Measurements from ENCODE around the gene TP53I13.

Gene TP53I13

DNA sequence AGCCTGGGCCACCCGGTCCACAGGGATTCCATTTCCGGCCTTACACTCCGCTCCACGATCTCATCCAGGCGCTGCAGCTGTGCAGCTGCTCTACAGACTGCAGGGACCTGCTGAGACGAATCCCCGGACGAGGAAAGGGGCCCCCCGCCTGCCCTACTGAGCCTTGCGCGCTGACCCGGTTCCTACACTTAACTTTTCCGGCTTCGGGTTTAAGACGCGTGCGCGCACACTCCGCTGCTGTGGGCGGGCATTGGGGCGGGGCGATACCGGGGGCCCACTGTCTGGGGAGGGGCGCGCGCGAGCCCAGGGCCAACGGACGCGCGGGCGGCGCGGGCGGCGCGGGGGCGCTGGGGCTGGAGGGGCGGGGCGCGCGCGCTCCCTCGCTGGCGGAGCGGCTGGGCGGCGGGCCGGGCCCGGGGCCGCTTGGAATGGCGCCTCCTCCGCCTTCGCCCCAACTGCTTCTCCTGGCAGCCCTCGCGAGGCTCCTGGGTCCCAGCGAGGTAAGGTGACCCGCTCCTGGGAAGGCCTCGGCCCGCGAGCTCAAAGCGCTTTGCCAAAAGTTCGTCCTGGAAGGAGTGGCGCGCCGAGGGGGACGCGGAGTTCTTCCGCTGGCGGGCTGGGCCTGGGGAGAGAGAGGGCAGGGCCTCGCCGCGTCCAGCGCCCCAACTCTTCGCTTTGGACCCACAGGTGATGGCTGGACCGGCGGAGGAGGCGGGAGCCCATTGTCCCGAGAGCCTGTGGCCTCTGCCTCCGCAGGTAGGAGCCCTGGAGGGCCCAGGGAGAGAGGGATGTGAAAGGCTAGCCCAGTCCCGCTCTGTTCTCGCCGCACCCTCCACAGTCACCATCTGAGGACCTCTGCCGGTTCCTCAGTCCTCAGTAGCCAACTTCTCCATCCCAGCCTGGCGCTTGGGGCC is at the start of gene TP53I13:
TSS of gene TP53I13 (plus strand) at position 371 of the 914 bp plus-strand sequence. CDS start at position 429, 58 bp downstream.
- H3K27me3 ChIP-seq (ENCODE audit: control insufficient read depth, insufficient read depth, low read length): peaks cover 48% of the 10 kb centered on the region
- H3K9me3 ChIP-seq (ENCODE audit: control insufficient read depth, insufficient read depth, low read length): no peaks in the 10 kb centered on the region
- H3K4me3 ChIP-seq (ENCODE audit: low read depth, low read length): peak within 1 kb of the TSS; percentile 84
- peaks cover 2% of the 10 kb centered on the region for H3K36me3 ChIP-seq (ENCODE audit: control insufficient read depth, insufficient read depth, low read length)
- H3K9ac ChIP-seq (ENCODE audit: low read depth, low read length): peak within 1 kb of the TSS; percentile 83
- peaks cover 2% of the 10 kb centered on the region for H3K4me1 ChIP-seq (ENCODE audit: control insufficient read depth, insufficient read depth, low read length)

GRCh38 chr17:29524692-29525091 is 43.8 kb upstream of the TP53I13 start:
- Histone ChIP-seq H3K36me3 (ENCODE audit: control insufficient read depth, insufficient read depth, low read length) (peaks cover 9% of the 10 kb centered on the region), H3K4me1 (ENCODE audit: control insufficient read depth, insufficient read depth, low read length) (no peaks in the 10 kb centered on the region), H3K9me3 (ENCODE audit: control insufficient read depth, insufficient read depth, low read length) (no peaks in the 10 kb centered on the region), H3K27me3 (ENCODE audit: control insufficient read depth, insufficient read depth, low read length) (no peaks in the 10 kb centered on the region), H3K9ac (ENCODE audit: low read depth, low read length) (no peak overlapping the region), H3K4me3 (ENCODE audit: low read depth, low read length) (no peak overlapping the region)

DNA sequence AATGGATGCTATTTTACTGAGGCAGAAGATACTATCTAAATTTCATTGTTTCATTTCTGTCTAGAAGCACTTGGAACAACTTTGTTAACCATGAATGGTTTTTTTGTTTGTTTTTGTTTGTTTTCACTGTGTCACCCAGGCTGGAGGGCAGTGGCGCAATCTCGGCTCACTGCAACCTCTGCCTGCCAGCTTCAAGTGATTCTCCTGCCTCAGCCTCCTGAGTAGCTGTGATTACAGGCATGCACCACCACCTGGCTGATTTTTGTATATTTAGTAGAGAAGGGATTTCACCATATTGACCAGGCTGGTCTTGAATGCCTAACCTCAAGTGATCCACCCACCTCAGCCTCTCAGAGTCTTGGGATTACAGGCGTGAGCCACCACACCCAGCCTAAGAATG is 42.2 kb upstream of the TP53I13 start:
- Histone ChIP-seq H3K9me3 (ENCODE audit: control insufficient read depth, insufficient read depth, low read length) (no peaks in the 10 kb centered on the region), H3K36me3 (ENCODE audit: control insufficient read depth, insufficient read depth, low read length) (peaks cover 9% of the 10 kb centered on the region)

GRCh38 chr17:29533976-29534375 is 34.5 kb upstream of the TP53I13 start:
- Histone ChIP-seq H3K9me3 (ENCODE audit: control insufficient read depth, insufficient read depth, low read length) (no peaks in the 10 kb centered on the region), H3K27me3 (ENCODE audit: control insufficient read depth, insufficient read depth, low read length) (no peaks in the 10 kb centered on the region), H3K36me3 (ENCODE audit: control insufficient read depth, insufficient read depth, low read length) (peaks cover 15% of the 10 kb centered on the region), H3K4me1 (ENCODE audit: control insufficient read depth, insufficient read depth, low read length) (no peaks in the 10 kb centered on the region), H3K4me3 (ENCODE audit: low read depth, low read length) (no peak overlapping the region), H3K9ac (ENCODE audit: low read depth, low read length) (no peak overlapping the region)

More for the DNA sequence above, 42.2 kb upstream of the TP53I13 start:
- Histone ChIP-seq H3K9ac (ENCODE audit: low read depth, low read length) (no peak overlapping the region), H3K4me3 (ENCODE audit: low read depth, low read length) (no peak overlapping the region), H3K27me3 (ENCODE audit: control insufficient read depth, insufficient read depth, low read length) (no peaks in the 10 kb centered on the region), H3K4me1 (ENCODE audit: control insufficient read depth, insufficient read depth, low read length) (no peaks in the 10 kb centered on the region)

GRCh38 chr17:29544066-29544465 is 24.4 kb upstream of the TP53I13 start:
- no peaks in the 10 kb centered on the region for H3K4me1 ChIP-seq (ENCODE audit: control insufficient read depth, insufficient read depth, low read length)
- peaks cover 6% of the 10 kb centered on the region for H3K36me3 ChIP-seq (ENCODE audit: control insufficient read depth, insufficient read depth, low read length)
- H3K9ac ChIP-seq (ENCODE audit: low read depth, low read length): no peak overlapping the region
- H3K27me3 ChIP-seq (ENCODE audit: control insufficient read depth, insufficient read depth, low read length): no peaks in the 10 kb centered on the region
- H3K4me3 ChIP-seq (ENCODE audit: low read depth, low read length): no peak overlapping the region
- no peaks in the 10 kb centered on the region for H3K9me3 ChIP-seq (ENCODE audit: control insufficient read depth, insufficient read depth, low read length)

- H3K36me3 ChIP-seq (ENCODE audit: control insufficient read depth, insufficient read depth, low read length): peaks cover 6% of the 10 kb centered on the region
- H3K9ac ChIP-seq (ENCODE audit: low read depth, low read length): no peak overlapping the region
- H3K4me1 ChIP-seq (ENCODE audit: control insufficient read depth, insufficient read depth, low read length): no peaks in the 10 kb centered on the region
- H3K27me3 ChIP-seq (ENCODE audit: control insufficient read depth, insufficient read depth, low read length): no peaks in the 10 kb centered on the region
- no peaks in the 10 kb centered on the region for H3K9me3 ChIP-seq (ENCODE audit: control insufficient read depth, insufficient read depth, low read length)
- no peak overlapping the region for H3K4me3 ChIP-seq (ENCODE audit: low read depth, low read length)
Measured at GRCh38 chr17:29546085-29546484, 22.4 kb upstream of the TP53I13 start.

GRCh38 chr17:29546830-29547229 is 21.7 kb upstream of the TP53I13 start:
- no peaks in the 10 kb centered on the region for H3K4me1 ChIP-seq (ENCODE audit: control insufficient read depth, insufficient read depth, low read length)
- peaks cover 6% of the 10 kb centered on the region for H3K36me3 ChIP-seq (ENCODE audit: control insufficient read depth, insufficient read depth, low read length)
- no peak overlapping the region for H3K4me3 ChIP-seq (ENCODE audit: low read depth, low read length)
- H3K9ac ChIP-seq (ENCODE audit: low read depth, low read length): no peak overlapping the region
- H3K9me3 ChIP-seq (ENCODE audit: control insufficient read depth, insufficient read depth, low read length): no peaks in the 10 kb centered on the region
- no peaks in the 10 kb centered on the region for H3K27me3 ChIP-seq (ENCODE audit: control insufficient read depth, insufficient read depth, low read length)

GRCh38 chr17:29549177-29549923 is 19.2 kb upstream of the TP53I13 start:
- no peaks in the 10 kb centered on the region for H3K27me3 ChIP-seq (ENCODE audit: control insufficient read depth, insufficient read depth, low read length)
- no peak overlapping the region for H3K9ac ChIP-seq (ENCODE audit: low read depth, low read length)
- no peak overlapping the region for H3K4me3 ChIP-seq (ENCODE audit: low read depth, low read length)
- H3K4me1 ChIP-seq (ENCODE audit: control insufficient read depth, insufficient read depth, low read length): no peaks in the 10 kb centered on the region
- no peaks in the 10 kb centered on the region for H3K36me3 ChIP-seq (ENCODE audit: control insufficient read depth, insufficient read depth, low read length)
- no peaks in the 10 kb centered on the region for H3K9me3 ChIP-seq (ENCODE audit: control insufficient read depth, insufficient read depth, low read length)

DNA sequence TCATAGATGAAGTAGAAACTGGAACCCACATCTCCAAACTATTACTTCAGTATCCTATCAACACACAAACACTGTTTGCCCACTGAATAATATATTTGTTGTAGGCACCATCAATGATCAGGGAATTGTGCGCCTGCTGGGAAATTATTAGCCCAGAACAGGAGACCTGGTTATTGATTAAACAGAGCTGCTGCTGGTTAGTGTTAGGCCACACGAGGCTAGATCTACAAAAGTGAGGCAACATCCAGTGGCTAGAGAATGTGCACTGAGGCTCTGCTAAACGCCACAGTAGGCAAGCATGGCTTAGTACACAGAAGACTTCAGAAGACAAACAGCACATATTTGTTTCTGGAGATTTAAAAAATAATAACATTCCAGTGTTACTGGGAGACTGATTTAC is 12.7 kb upstream of the TP53I13 start:
- no peaks in the 10 kb centered on the region for H3K4me1 ChIP-seq (ENCODE audit: control insufficient read depth, insufficient read depth, low read length)
- no peaks in the 10 kb centered on the region for H3K9me3 ChIP-seq (ENCODE audit: control insufficient read depth, insufficient read depth, low read length)
- no peaks in the 10 kb centered on the region for H3K36me3 ChIP-seq (ENCODE audit: control insufficient read depth, insufficient read depth, low read length)
- no peak overlapping the region for H3K4me3 ChIP-seq (ENCODE audit: low read depth, low read length)
- no peak overlapping the region for H3K9ac ChIP-seq (ENCODE audit: low read depth, low read length)
- no peaks in the 10 kb centered on the region for H3K27me3 ChIP-seq (ENCODE audit: control insufficient read depth, insufficient read depth, low read length)

DNA sequence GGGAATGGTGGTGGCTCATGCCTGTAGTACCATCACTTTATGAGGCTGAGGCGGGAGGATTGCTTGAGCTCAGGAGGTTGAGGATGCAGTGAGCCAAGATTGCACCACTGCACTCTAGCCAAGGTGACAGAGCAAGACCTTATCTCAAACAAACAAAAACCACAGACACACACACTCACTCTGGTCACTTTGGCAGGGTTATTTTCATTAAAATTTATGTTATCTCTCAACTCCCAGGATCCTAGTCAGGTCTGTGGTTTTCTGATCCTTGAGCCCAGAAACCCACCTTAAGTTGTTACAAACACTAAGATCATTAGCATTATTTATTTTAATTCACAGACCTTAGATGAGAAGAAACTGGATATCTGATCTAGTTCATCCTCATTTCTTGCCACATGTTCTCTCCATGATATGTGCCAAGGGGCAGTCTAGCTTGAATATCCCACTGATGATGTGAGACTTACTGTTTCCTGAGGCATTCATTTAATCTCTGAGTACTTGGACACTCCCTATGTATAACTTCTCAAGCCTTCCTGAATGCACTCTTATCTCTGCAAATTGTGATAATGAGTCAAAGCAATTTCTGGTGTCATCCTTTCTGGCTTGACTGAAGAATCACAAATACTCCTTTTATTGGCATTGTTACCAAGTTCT is 11.3 kb upstream of the TP53I13 start:
- Histone ChIP-seq H3K4me1 (ENCODE audit: control insufficient read depth, insufficient read depth, low read length) (no peaks in the 10 kb centered on the region), H3K36me3 (ENCODE audit: control insufficient read depth, insufficient read depth, low read length) (no peaks in the 10 kb centered on the region), H3K27me3 (ENCODE audit: control insufficient read depth, insufficient read depth, low read length) (no peaks in the 10 kb centered on the region), H3K4me3 (ENCODE audit: low read depth, low read length) (no peak overlapping the region), H3K9me3 (ENCODE audit: control insufficient read depth, insufficient read depth, low read length) (no peaks in the 10 kb centered on the region), H3K9ac (ENCODE audit: low read depth, low read length) (no peak overlapping the region)

DNA sequence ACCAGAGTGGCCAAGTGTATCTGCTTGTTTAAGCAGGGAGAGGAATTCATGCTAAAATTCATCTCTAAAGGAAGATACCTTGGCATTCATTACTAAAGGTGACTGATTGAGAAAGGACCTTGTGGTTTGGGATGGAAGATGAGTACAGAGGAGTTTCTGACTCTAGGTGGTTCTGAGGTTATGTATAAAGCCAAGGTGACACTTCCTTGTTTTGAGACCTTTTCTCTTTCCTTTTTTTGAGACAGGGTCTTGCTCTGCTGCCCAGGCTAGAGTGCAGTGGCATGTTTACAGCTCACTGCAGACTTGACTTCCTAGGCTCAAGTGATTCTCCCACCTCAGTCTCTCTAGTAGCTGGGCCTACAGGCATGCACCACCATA is 10.8 kb upstream of the TP53I13 start:
- H3K27me3 ChIP-seq (ENCODE audit: control insufficient read depth, insufficient read depth, low read length): no peaks in the 10 kb centered on the region
- H3K9ac ChIP-seq (ENCODE audit: low read depth, low read length): no peak overlapping the region
- H3K9me3 ChIP-seq (ENCODE audit: control insufficient read depth, insufficient read depth, low read length): no peaks in the 10 kb centered on the region
- no peaks in the 10 kb centered on the region for H3K36me3 ChIP-seq (ENCODE audit: control insufficient read depth, insufficient read depth, low read length)
- H3K4me3 ChIP-seq (ENCODE audit: low read depth, low read length): no peak overlapping the region
- no peaks in the 10 kb centered on the region for H3K4me1 ChIP-seq (ENCODE audit: control insufficient read depth, insufficient read depth, low read length)

Data from iPS-15b (cell line).